ENCODE measurements around the gene MKRN2.

GRCh38 chr3:12571986-12572385 is 15.1 kb downstream of the MKRN2 start:
- TF ChIP-seq POLR2A (IDR thresholded peaks at IDR 0.05): no peak
- TF ChIP-seq, protein P1, sequence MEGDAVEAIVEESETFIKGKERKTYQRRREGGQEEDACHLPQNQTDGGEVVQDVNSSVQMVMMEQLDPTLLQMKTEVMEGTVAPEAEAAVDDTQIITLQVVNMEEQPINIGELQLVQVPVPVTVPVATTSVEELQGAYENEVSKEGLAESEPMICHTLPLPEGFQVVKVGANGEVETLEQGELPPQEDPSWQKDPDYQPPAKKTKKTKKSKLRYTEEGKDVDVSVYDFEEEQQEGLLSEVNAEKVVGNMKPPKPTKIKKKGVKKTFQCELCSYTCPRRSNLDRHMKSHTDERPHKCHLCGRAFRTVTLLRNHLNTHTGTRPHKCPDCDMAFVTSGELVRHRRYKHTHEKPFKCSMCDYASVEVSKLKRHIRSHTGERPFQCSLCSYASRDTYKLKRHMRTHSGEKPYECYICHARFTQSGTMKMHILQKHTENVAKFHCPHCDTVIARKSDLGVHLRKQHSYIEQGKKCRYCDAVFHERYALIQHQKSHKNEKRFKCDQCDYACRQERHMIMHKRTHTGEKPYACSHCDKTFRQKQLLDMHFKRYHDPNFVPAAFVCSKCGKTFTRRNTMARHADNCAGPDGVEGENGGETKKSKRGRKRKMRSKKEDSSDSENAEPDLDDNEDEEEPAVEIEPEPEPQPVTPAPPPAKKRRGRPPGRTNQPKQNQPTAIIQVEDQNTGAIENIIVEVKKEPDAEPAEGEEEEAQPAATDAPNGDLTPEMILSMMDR (IDR thresholded peaks at IDR 0.05): no peak

Measured in tibial nerve (tissue), 3 donors.